A549 (cell line): ENCODE results near the gene BICDL1.

Source experiments
- CHD2 ChIP-seq: fragments of 150-350 bp; IDR thresholded peaks from 2 replicates; pipeline ENCODE4 v1.6.1; 2014; ENCODE audit warnings: low read length; ENCODE audit not compliant: partially characterized antibody
- CTCF ChIP-seq: fragments of >200 bp; sonication (Bioruptor Twin); formaldehyde crosslinking; IDR thresholded peaks from 3 replicates; pipeline ENCODE4 v1.5.1; 2016
- MAFK ChIP-seq: fragments of 450-650 bp; IDR thresholded peaks from 2 replicates; pipeline ENCODE4 v1.6.1; 2014; ENCODE audit not compliant: partially characterized antibody
- MAX ChIP-seq: IDR thresholded peaks from 2 replicates; pipeline ENCODE4 v1.6.1; 2012
- POLR2A ChIP-seq: IDR thresholded peaks from 2 replicates; pipeline ENCODE4 v1.6.1; 2012; ENCODE audit warnings: mild to moderate bottlenecking, low read length
- RAD21 ChIP-seq, 2 experiments: fragments of >200 bp in 1 of 2; sonication (Bioruptor Twin) in 1 of 2; formaldehyde crosslinking in 1 of 2; IDR thresholded peaks in 1 of 2; conservative IDR thresholded peaks in 1 of 2; 2 replicates in 1 of 2; 3 replicates in 1 of 2; pipeline ENCODE4 v1.6.1; 2012 to 2018; ENCODE audit warnings: inconsistent platforms in 1 of 2
- RARB ChIP-seq: fragments of 250-450 bp; sonication (Bioruptor Pico); IDR thresholded peaks from 2 replicates; pipeline ENCODE4 v1.8.0; 2021; ENCODE audit warnings: mild to moderate bottlenecking, moderate library complexity
- RFX5 ChIP-seq: fragments of 450-650 bp; IDR thresholded peaks from 2 replicates; pipeline ENCODE4 v1.7.1; 2014; ENCODE audit warnings: antibody characterized with exemption, mild to moderate bottlenecking, moderate library complexity
- SMC3 ChIP-seq: fragments of >200 bp; sonication (Bioruptor Twin); formaldehyde crosslinking; IDR thresholded peaks from 3 replicates; pipeline ENCODE4 v1.6.1; 2018; ENCODE audit warnings: inconsistent platforms
- ZNF302 ChIP-seq: fragments of 250-450 bp; sonication (Bioruptor Pico); IDR thresholded peaks from 2 replicates; pipeline ENCODE4 v1.9.0; 2021; ENCODE audit warnings: inconsistent platforms, mild to moderate bottlenecking, moderate library complexity

GRCh38 chr12:119998471-119999245 lies 9.6 kb downstream of the BICDL1 start:
- no peak for TF ChIP-seq POLR2A
- TF ChIP-seq RARB (CRISPR knock-in tag), result no peak
- no peak for TF ChIP-seq CTCF
- TF ChIP-seq CHD2, result no peak
- no peak for TF ChIP-seq RAD21 (conservative IDR thresholded peaks at IDR 0.05 in 1 of 2, IDR thresholded peaks at IDR 0.05 in 1 of 2)
- no peak for TF ChIP-seq ZNF302 (CRISPR knock-in tag)
- TF ChIP-seq SMC3, result no peak
- no peak for TF ChIP-seq RFX5
- TF ChIP-seq MAFK, result no peak
- TF ChIP-seq MAX, result no peak
